Measurements from ENCODE around the gene PGAM5.

Gene PGAM5

DNA sequence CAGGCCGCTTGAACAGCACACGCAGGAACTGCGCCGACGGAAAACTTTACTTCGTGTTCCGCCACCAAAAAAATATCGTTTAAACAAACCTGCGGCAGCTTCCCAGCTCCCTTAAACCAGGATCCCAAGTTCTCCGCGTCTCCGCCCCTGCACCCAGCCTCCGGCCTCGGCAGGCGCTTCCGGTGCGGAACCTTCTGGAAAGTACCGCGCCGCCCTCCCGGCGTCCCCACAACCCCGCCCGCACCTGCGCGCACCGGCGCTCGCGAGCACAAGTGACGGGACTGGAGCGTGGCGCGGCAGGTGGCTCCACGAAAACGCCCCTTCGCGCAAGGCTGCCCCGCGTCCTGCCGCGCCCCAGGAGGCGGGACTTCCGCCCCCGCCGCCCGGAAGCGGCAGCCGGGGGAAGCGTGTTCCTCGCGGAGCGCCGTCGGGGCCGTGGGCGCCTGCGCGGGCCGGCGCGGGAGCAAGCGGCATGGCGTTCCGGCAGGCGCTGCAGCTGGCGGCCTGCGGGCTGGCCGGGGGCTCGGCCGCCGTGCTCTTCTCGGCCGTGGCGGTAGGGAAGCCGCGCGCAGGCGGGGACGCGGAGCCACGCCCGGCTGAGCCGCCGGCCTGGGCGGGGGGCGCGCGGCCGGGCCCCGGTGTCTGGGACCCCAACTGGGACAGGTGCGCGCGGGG lies at the start of gene PGAM5:
Gene PGAM5, plus strand, starts transcription at position 438 of the 675 bp plus-strand sequence. Its CDS starts 35 bp downstream, at position 473.
- in situ Hi-C loops (cut with MboI; ENCODE audit: low sequenced_read_pairs) = no loop called here

DNA sequence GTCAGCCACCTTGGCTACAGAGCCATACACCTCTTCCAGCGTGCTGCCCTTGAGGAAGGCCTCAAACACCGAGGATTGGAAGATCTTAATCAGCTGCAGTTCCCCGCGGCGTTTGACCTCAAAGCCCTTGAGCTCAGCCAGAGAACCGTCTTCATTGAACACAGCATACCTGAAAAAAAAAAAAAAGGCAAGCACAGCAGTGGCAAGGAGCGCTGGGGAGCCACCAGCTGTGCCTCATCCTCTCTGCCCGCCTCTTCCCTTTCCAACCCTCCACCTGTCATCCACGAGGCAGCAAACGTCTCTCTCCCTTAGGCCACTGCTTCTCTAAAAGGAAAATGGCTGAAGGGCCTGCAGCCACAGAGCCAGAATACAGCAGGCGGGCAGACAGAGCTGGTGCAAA lies 49.6 kb upstream of the PGAM5 start:
- in situ Hi-C loops (cut with MboI; ENCODE audit: low sequenced_read_pairs) = no loop called here

DNA sequence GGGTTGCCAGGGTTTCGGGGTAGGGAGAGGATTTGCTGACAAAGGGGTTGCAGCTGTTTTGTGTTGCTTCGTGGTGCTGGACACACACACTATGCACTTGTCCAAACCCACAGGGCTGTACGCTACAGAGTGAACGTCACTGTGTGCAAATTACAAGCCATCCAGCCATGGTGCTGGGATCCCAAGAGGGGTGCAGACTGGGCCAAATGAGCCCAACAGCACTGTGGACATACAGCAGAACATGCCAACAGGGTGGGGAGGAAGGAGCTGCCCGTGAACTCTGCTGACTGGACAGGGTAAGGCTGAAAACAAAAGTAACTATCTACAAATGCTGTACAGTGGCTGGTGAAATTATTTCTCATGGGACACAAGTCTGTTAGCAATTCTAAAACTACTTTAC lies 48.7 kb upstream of the PGAM5 start:
- in situ Hi-C loops (cut with MboI; ENCODE audit: low sequenced_read_pairs) = no loop called here

DNA sequence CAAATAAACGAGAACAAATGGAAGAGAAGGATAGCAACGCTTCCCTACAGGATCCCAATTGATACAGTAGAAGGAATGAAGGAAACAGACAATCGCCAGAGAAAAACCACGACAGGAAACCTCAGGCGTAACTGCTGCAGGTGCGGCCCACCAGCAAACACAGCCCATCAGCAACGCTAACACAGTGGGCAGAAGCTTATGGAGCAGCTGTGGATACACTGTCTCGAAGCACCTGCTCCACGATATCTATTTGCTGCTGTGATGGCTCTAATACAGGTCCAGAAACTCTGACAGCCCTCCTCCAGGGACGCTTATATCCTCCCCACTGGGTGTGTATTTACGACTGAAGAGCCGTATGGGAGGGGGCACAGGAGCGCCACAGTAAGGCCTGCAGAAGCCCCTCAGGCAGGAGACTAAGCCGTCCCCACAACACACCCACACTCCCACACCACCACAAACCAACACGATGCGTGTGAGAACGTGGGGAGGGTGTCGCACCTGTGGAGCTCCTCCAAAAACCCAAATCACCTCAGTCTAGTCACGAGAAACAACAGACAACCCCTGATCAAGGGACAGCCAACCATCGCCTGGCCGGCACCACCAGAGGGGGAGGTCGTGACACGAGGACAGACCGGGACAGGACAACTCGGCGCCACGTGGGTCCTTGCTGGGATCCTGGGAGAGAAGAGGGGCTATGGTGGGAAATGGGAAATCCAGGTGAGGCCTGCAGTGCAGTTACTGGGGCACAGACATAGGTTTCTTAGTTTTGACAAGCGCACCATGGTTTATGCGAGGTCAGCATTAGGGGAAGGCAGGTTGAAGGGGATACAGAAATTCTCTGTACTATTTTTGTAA lies 47.5 kb upstream of the PGAM5 start:
- in situ Hi-C loops (cut with MboI; ENCODE audit: low sequenced_read_pairs) = no loop called here

DNA sequence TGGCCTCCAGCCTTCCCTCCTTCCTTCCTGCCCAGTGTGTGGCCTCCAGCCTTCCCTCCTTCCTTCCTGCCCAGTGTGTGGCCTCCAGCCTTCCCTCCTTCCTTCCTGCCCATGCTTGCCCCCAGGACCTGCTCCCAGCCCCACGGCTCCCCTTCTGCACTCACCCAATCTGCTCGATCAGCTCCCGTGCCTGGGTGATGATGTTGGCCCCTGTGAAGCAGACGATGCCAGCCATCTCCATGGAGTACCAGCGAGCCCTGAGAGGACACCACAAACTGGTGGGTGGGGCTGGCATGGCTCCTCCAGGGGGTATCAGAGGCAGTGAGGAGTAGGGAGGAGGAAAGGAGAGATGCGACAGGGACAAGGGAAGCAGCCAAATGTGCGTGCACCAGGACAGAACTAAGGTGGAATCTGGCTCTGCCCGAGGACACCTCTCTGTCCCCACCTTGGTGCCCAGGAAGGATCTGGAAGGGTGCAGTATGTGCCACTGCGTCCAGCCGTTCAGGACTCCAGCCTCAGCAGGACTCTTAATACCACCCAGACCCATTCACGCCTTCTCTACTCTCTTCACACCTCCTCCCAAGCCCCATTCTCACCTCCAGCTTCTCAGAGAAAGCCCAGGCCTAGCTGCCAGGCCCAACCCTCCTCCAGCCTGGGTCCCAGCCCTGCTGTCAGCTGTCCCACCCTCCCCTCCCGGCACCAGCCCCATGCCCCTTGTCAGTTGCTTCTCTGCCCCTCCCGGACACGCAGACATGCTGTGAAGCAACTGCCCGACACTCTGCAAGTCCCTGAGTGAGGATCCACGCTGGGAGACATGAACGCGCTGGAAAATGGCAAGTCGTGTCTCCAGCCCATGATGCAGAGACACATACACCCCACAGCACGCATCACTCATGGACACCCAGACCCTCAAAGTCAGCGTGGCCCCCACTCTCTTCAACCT lies 46.2 kb upstream of the PGAM5 start:
- in situ Hi-C loops (cut with MboI; ENCODE audit: low sequenced_read_pairs) = no loop called here

DNA sequence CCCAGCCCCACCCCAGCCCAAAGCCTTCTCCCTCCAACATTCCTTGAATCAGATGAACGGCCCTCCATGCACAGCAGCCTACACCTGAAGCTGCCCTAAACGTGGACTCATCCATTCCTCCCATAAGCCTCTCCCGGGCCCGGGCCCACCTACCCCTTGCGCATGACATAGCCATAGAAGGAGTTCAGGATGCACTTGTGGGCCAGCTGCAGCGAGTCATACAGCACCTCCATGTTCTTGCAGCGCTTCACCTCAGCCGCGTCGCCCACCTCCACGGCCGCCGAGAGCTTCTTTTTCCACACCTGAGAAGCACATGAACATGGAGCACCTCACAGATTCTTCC lies 45.5 kb upstream of the PGAM5 start:
- in situ Hi-C loops (cut with MboI; ENCODE audit: low sequenced_read_pairs) = no loop called here

DNA sequence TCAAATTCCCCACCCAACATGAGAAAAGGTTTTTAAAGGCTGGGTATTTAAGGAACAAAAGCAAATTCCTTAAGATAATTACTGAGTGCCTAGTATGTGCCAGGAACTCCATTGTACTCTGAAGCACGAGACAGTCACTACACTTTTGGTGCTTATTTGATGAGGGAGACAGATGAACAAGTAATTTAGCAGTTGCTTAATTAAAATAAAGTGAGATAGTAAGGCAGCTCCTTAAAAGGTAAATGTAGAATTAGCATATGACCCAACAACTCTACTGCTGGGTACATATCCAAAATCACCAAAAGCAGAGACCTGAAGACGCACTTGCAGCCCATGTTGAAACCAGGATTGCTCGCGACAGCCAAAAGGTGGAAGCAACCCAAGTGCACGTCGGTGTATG lies 44.8 kb upstream of the PGAM5 start:
- in situ Hi-C loops (cut with MboI; ENCODE audit: low sequenced_read_pairs) = no loop called here

DNA sequence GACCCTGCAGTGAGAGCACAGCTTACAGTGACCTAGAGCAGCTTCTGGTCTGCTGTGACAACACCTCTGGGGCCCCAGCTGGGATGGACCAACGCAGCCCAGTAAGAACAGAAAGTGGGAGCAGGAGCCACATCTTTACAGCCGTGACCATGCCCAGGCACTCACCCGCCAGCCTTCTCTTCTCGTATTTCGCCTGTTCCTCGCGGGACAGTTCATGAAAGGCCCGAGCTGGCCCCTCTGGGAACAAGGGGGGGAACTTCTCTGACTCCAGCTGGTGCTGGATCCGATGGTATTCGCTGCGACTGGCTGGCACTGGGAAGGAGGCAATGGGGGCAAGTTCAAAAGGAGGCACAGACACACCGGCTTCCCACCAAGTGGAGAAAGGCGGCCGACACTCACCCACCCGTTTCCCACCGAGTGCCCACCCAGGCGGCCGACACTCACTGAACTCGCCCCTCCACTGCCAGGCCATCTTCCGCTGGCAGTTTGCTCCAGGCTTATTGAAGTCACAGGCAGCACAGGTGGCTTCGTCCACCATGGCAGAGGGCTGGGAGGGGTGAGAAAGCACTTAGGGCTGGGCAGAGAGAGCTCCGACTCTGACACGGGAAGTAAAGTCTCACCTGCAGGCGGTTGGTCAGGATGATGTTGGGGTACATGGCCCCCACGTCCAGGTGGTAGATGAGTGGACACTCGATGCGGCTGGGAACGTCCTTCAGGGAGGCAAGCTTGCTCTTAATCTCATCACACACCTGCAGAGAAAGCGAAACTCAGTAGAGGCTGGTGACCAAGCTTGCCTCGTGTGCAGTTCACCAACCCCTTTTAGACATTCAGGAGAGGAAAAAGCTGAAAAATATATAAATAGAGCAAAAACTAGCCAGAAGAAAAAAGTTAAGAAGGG lies 42.2 kb upstream of the PGAM5 start:
- in situ Hi-C loops (cut with MboI; ENCODE audit: low sequenced_read_pairs) = no loop called here

DNA sequence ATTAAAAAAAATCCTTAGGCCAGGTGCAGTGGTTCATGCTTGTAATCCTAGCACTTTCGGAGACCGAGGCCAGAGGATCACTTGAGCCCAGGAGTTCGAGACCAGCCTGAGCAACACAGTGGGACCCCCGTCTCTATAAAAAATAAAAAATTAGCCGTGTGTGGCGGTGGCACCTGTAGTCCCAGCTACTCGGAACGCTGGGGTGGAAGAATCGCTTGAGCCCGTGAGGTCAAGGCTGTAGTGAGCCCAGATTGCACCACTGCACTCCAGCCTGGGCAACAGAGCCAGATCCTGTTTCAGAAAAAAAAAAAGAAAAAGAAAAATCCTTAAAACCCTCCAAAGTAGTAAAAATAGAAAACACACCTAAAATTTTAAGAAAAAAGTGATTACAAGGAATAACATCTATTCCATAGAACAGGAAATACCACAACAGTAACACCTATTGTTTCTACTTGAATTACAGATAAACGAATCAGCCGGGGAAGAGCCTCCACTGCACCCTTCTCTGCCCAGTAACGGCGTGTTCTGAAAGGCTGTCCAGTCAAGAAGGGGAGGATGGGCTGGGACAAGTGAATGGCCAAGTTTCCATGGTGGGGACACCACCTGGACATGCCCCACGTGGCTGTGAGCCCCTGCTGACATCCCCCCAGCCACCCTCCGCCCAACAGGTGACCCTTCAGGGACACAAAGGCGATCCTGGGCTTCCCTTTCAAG lies 41.3 kb upstream of the PGAM5 start:
- in situ Hi-C loops (cut with MboI; ENCODE audit: low sequenced_read_pairs) = no loop called here

DNA sequence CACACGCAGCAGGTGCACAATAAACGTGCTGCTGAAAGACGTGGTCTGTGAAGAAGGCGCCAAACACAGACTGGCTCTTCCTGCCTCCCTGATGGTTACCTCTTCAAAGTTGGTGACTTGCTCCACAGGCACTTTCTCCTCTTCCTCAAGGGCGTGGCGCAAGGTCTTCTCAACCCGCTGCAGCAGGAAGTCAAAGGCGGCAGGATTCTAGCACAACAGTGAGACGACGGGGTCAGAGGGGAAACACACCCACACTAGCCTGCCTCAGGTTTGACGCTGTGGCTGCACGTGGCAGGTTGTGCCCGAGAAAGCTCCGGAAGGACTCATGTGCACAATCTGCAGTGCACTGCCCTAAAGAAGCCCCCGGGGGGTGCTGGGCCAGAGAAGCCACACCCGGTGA lies 38.5 kb upstream of the PGAM5 start:
- in situ Hi-C loops (cut with MboI; ENCODE audit: low sequenced_read_pairs) = no loop called here

DNA sequence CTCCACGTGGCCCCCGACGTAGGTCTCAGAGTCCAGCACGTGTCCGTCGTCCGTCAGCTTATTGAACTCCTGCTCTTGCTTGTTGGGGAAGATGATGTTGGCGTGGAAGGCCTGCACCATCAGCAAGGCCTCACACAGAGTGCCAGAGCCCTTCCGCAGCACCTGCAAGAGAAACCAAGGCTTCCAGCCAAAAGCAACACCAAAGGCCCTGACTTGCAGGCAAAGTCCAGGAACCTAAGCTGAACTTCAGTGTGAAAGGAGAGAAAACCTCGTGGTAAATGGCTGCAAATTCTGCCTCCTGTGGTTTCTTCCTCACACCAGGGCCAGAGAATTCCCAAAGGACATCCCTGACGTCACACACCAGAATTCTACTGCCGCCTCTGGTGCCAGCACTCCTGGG lies 38.0 kb upstream of the PGAM5 start:
- in situ Hi-C loops (cut with MboI; ENCODE audit: low sequenced_read_pairs) = no loop called here

DNA sequence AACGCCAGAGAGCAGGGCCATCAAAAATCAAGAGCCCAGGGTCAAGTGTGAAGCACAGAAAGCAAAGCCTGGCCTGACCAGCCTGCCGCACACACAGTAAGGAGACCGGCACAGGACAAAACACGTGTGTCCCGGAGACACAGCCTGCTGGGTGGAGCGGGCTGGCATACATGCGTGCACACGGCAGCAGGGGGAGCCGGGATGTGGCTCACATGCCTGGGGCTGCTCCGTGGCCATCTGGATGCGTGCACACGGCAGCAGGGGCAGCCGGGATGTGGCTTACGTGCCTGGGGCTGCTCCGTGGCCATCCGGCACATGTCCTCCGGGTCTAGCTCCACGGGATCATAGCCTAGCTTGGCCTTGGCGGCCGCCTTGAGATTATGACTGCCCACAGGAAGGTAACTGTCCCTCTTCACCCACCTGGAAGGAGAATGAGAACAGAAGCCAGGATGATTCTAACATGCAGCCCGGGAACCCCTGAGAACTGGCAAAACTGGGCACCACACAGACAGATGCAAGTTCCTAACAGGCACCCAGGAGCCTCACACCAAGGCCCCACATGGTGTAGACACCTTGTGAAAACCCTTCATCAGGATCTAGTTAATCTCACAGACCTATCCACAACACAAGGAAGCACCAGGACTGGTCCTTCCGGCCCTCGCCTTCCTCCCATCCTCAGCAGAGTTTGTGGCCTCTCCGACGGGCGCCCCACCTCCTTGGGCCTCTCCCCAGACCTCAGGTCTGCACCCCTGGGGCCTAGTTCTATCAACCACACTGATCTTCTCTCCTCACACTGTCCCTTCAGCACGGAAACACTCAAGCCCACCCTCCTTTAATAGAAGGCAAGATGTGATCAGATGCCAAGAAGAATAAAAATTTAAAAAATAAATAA lies 37.1 kb upstream of the PGAM5 start:
- in situ Hi-C loops (cut with MboI; ENCODE audit: low sequenced_read_pairs) = no loop called here

DNA sequence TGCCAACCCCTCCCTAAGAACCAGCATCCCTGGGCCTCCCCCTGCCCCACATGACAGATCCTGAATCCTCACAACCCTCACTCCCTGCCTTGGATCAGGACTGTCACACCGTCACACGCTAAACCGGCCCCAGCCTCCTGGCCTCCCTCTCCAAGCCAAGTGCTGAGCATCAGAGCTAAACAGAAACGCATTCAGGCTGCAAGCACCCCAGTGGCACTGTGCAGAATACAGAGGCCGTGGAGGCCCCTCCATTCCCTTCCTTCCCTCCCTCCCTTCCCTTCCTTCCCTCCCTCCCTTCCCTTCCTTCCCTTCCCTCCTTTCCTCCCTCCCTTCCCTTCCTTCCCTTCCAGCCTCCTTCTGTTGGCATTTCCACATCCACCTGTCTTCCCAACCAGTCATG lies 36.1 kb upstream of the PGAM5 start:
- in situ Hi-C loops (cut with MboI; ENCODE audit: low sequenced_read_pairs) = no loop called here

DNA sequence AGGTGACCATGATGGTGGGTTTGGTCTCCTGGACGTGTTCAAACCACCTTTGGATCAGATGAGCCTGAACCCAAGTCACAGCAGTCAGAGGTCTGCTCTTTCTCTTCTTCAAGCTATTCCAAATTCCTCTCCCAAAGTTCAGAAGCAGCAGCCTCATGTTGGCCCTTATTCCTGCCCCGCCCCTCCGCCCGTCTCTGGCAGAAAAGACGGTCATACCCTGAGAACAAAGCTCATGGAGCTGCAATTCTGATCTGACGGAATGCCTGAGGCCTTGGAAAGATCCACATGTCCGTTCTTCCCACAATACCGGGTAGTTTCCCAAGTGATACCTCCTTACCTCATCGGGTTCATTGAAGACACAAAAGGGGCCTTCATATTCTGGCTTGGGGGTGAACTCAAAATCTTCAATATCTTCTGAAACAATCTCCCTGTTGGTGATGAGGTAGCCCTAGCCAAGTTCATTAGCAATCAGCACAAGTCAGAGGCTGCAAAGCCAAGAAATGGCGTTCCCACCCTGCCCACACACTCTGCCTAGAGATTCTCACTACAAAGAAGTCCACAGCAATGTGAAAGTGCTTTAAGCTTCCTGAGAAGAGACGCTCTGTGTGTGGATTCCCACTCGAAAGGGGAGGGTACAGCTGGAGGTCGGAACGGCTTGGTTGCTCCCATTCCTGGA lies 34.7 kb upstream of the PGAM5 start:
- in situ Hi-C loops (cut with MboI; ENCODE audit: low sequenced_read_pairs) = no loop called here

DNA sequence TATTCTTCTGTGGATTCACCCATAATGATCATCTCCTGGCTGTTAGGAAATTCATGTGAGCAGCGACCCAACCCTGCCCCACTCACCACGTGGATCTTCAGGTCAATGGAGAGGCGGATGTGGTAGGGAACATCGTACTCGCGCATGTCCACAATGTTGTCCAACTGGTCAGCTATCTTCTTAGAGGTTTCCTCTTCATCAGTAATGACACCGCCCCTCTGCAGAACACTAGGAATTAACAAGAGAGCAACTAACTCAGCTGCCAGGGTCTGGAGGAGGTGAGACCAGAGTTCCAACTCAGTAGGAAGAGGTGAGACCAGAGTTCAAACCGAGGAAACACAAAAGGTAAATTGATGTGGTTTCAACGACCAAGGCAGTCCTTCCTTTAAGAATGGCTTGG lies 33.1 kb upstream of the PGAM5 start:
- in situ Hi-C loops (cut with MboI; ENCODE audit: low sequenced_read_pairs) = no loop called here

DNA sequence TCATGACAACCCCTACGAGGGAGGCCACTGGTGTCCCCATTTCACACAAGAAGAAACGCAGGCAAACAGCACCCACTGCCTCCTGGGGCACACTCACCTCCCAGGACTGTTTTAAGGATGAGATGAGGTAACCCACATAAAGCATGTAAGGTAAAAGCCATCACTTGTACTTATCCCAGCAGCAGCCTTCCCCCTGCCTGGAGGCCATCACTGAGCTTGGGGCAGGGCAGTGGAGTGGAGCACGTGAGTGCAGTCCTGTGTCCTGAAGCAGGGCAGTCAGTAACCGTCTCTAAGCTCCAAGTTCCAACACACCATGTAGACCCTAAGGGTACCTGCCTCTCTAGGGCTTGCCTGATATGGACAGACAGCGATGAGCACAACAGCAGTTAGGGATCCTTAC lies 25.2 kb upstream of the PGAM5 start:
- in situ Hi-C loops (cut with MboI; ENCODE audit: low sequenced_read_pairs) = no loop called here

DNA sequence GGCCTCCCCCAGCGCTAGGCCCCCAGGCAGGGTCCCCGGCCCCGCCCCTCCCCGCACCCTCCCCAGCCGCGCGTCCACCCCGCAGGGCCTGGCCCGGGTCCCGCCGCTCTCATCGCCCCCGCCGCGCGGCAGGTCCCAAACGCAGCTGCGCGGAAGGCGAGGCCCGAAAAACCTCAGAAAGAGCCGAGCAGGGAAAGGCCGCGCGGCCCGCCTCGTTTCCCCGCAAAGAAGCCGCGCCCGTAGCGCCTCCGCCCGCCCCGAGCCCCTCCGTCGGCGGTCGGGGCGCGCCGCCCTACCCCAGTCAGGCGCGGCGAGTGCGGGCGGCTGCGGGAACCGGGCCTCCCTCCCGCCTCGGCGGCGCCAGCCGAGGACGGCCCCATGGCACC lies 23.8 kb upstream of the PGAM5 start:
- in situ Hi-C loops (cut with MboI; ENCODE audit: low sequenced_read_pairs) = no loop called here

Measured in hTERT RPE-1 (cell line).